SK-N-SH (cell line): ENCODE data around the gene ATP2B2. TPM values are rescaled to one million over a fixed set of nuclear protein-coding genes. Genes with fewer than 3 reads are reported as not detected.
A peak's percentile ranks its signal among the peaks of the same experiment; 100 is the strongest.

Experiments used
- CTCF ChIA-PET: fragments of 300-600, 350-600 bp; formaldehyde crosslinking; extraction: SDS; loops from one replicate; lab custom pipeline; 2021; lab: Yijun Ruan, JAX
- POLR2A ChIA-PET: fragments of 350-600 bp; sonication (Branson Sonifier 250); formaldehyde crosslinking; extraction: SDS; loops from one replicate; lab custom pipeline; 2020; ENCODE audit warnings: antibody characterized with exemption, inconsistent platforms; lab: Yijun Ruan, JAX
- DNase-seq: peaks from one replicate; pipeline ENCODE4 v3.0.0; 2012
- H2AFZ ChIP-seq: fragments of 200-600 bp; sonication (generic); 2 replicates; pipeline ENCODE4 v1.8.1; 2016; ENCODE audit warnings: antibody characterized with exemption, mild to moderate bottlenecking, low read depth
- H3F3A ChIP-seq: fragments of 200-600 bp; sonication (generic); replicated peaks from 2 replicates; pipeline ENCODE3; 2016; ENCODE audit warnings: antibody characterized with exemption, mild to moderate bottlenecking; ENCODE audit not compliant: insufficient read depth
- H3K27ac ChIP-seq, 2 experiments: fragments of 200-500 bp in 1 of 2; fragments of 200-600 bp in 1 of 2; sonication (Bioruptor generic) in 1 of 2; sonication (generic), shearing (Covaris generic) in 1 of 2; 2 replicates each; pipeline versions ENCODE4 v1.5.1 to v1.6.1; 2014 to 2016; ENCODE audit warnings: low read depth in 2 of 2, inconsistent platforms in 1 of 2, low read length in 1 of 2, mild to moderate bottlenecking in 1 of 2, mixed read lengths in 1 of 2
- H3K27me3 ChIP-seq: fragments of 200-600 bp; sonication (generic), shearing (Covaris generic); 2 replicates; pipeline ENCODE4 v1.6.1; 2016; ENCODE audit warnings: mixed run types; ENCODE audit not compliant: insufficient read depth
- H3K36me3 ChIP-seq, 2 experiments: fragments of 200-500 bp in 1 of 2; fragments of 200-600 bp in 1 of 2; sonication (Bioruptor generic) in 1 of 2; sonication (generic) in 1 of 2; replicated peaks in 1 of 2; 2 replicates each; pipeline versions ENCODE3 to v1.5.1; 2014 to 2016; ENCODE audit warnings: low read length in 1 of 2, mild to moderate bottlenecking in 1 of 2; ENCODE audit not compliant: insufficient read depth in 2 of 2, control insufficient read depth in 1 of 2
- H3K4me1 ChIP-seq, 2 experiments: fragments of 200-500 bp in 1 of 2; fragments of 200-600 bp in 1 of 2; sonication (Bioruptor generic) in 1 of 2; sonication (generic), shearing (Covaris generic) in 1 of 2; 2 replicates each; pipeline versions ENCODE4 v1.5.1 to v1.6.1; 2014 to 2016; ENCODE audit warnings: low read depth in 1 of 2, low read length in 1 of 2, mixed run types in 1 of 2; ENCODE audit not compliant: insufficient read depth in 2 of 2, control insufficient read depth in 1 of 2
- H3K4me2 ChIP-seq: fragments of 200-600 bp; sonication (generic), shearing (Covaris generic); 2 replicates; pipeline ENCODE4 v1.6.1; 2017; ENCODE audit warnings: mixed run types
- H3K4me3 ChIP-seq, 2 experiments: fragments of 200-500 bp in 1 of 2; fragments of 200-600 bp in 1 of 2; sonication (Bioruptor generic) in 1 of 2; sonication (generic), shearing (Covaris generic) in 1 of 2; 2 replicates each; pipeline versions ENCODE4 v1.5.1 to v1.8.1; 2014 to 2016; ENCODE audit warnings: low read depth in 2 of 2, inconsistent platforms in 1 of 2, low read length in 1 of 2, mild to moderate bottlenecking in 1 of 2, mixed read lengths in 1 of 2, moderate library complexity in 1 of 2
- H3K79me2 ChIP-seq: fragments of 200-600 bp; sonication (generic); 2 replicates; pipeline ENCODE4 v1.8.1; 2017; ENCODE audit warnings: mild to moderate bottlenecking; ENCODE audit not compliant: insufficient read depth
- H3K9ac ChIP-seq: fragments of 200-600 bp; sonication (generic); 2 replicates; pipeline ENCODE4 v1.6.1; 2017; ENCODE audit warnings: mixed run types
- H3K9me2 ChIP-seq: fragments of 200-600 bp; sonication (generic); 2 replicates; pipeline ENCODE4 v1.6.1; 2017; ENCODE audit warnings: mixed run types
- H3K9me3 ChIP-seq: fragments of 200-600 bp; sonication (generic); 2 replicates; pipeline ENCODE4 v1.6.1; 2017; ENCODE audit warnings: mixed run types, mild to moderate bottlenecking, moderate library complexity
- H4K20me1 ChIP-seq: fragments of 200-600 bp; sonication (generic); 2 replicates; pipeline ENCODE4 v1.6.1; 2017; ENCODE audit warnings: mild to moderate bottlenecking, mixed run types; ENCODE audit not compliant: insufficient read depth
- JUND ChIP-seq: IDR thresholded peaks from 2 replicates; pipeline ENCODE4 v1.4.0; 2012
- NRF1 ChIP-seq: IDR thresholded peaks from 2 replicates; pipeline ENCODE4 v1.6.1; 2012; ENCODE audit warnings: low read depth, mild to moderate bottlenecking, low read length
- RAD21 ChIP-seq: IDR thresholded peaks from 2 replicates; pipeline ENCODE4 v1.6.1; 2012; ENCODE audit warnings: mild to moderate bottlenecking, low read length
- RCOR1 ChIP-seq: fragments of 150-350 bp; IDR thresholded peaks from 2 replicates; pipeline ENCODE4 v1.6.1; 2017; ENCODE audit warnings: antibody characterized with exemption, low read length
- WGBS: methylation state at CpG from one replicate; pipeline ENCODE4 v1.1.6; 2017; ENCODE audit warnings: low lambda C conversion rate; 5-methylcytosine and 5-hydroxymethylcytosine counted together
- polyA plus RNA-seq, 3 experiments: library from polyadenylated mRNA; depleted of rRNA; stranded (reverse); fragments of >200 nt; gene quantifications; 2 replicates each; pipeline ENCODE4 v1.2.3, GENCODE V29; 2012
- TF ChIP-seq, protein P1 (sequence below): fragments of 200-600 bp; sonication (generic); IDR thresholded peaks from 2 replicates; pipeline ENCODE4 v1.6.1; 2017; ENCODE audit warnings: antibody characterized with exemption, mild to moderate bottlenecking, moderate library complexity

Gene ATP2B2
- polyA plus RNA-seq, 1 of the 3 experiments (the other 2 are of a cell fraction) = 0.15 TPM

DNA sequence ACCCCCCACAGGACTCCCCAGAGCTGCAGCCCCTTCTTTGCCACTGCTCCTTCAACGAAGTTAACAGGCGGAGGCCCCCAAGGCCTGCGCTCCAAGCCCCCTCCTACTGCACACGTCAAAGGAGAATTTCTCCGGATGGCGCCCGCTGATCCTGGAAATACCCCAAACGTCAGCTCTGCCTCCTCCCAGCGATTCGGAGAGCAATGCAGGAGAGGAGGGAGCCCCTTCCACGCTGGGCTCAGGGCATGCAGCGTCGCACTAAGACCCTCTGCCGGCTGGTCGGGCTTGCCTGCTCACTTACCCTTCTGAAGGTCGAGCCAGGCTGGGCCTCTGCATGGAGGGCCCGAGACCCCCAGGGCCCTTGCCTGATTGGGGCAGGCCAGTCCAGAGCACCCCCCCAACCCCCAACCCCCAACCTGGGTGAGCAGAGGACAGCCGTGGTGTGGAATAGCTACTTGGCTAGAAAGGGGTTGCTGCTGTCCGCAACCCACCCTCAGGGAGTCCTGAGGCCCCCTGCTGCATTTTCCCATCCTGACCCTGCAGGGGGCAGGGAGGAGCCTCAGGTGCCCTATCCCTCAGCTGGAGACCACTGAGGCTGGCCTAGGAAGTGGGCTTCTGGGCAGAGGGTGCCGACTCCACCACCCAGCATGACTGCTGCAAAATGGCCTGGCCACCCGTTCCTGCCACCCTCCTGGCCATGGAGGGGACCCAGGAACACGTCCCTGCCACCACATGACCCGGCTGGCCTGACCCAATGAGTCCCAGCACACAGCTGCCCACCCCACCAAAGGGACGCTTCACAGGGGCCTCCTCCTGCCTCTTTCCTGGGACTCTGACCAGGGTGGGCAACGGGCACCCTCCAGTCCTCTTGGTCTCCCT is 976 bp downstream of the ATP2B2 start:
- CTCF ChIA-PET = interaction anchor here (1.0 to 3.4 kb wide), 7 partner anchors 9 to 234 kb away, joined by 3 to 16 read pairs (median 5); no protein-coding TSS in a partner anchor
- 65% methylated on average over 14 of the region's 25 CpGs for WGBS
- H3K27ac ChIP-seq = peak overlapping the region in 1 of 2 experiments; percentile 20; a peak in 1 of 4 replicates
- H3K4me1 ChIP-seq = peaks cover 0 to 14% of the 10 kb centered on the region in 2 experiments; a peak in 1 of 4 replicates
- no peaks in the 10 kb centered on the region for H3K9me3 ChIP-seq
- peak; percentile 77 for DNase-seq
- H3F3A ChIP-seq = no peaks in the 10 kb centered on the region
- no peaks in the 10 kb centered on the region for H3K36me3 ChIP-seq
- TF ChIP-seq RAD21 = peak; percentile 31
- TF ChIP-seq, protein P1, sequence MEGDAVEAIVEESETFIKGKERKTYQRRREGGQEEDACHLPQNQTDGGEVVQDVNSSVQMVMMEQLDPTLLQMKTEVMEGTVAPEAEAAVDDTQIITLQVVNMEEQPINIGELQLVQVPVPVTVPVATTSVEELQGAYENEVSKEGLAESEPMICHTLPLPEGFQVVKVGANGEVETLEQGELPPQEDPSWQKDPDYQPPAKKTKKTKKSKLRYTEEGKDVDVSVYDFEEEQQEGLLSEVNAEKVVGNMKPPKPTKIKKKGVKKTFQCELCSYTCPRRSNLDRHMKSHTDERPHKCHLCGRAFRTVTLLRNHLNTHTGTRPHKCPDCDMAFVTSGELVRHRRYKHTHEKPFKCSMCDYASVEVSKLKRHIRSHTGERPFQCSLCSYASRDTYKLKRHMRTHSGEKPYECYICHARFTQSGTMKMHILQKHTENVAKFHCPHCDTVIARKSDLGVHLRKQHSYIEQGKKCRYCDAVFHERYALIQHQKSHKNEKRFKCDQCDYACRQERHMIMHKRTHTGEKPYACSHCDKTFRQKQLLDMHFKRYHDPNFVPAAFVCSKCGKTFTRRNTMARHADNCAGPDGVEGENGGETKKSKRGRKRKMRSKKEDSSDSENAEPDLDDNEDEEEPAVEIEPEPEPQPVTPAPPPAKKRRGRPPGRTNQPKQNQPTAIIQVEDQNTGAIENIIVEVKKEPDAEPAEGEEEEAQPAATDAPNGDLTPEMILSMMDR = no peak
- no peaks in the 10 kb centered on the region for H3K9me2 ChIP-seq
- H4K20me1 ChIP-seq = no peaks in the 10 kb centered on the region
- no peaks in the 10 kb centered on the region for H3K79me2 ChIP-seq
- POLR2A ChIA-PET = no interaction called here
- H3K4me3 ChIP-seq = peak overlapping the region in 1 of 2 experiments; percentile 41; a peak in 2 of 4 replicates
- H3K4me2 ChIP-seq = peak overlapping the region; percentile 71; the same call in 1 of the 2 replicates
- no peak overlapping the region for H3K9ac ChIP-seq
- H2AFZ ChIP-seq = no peak overlapping the region
- H3K27me3 ChIP-seq = 0 out of 2 replicates have a peak, but pooled peaks cover 8% of the 10 kb centered on the region

- DNase-seq = no peak
- Histone ChIP-seq H3F3A (no peaks in the 10 kb centered on the region), H3K79me2 (no peaks in the 10 kb centered on the region), H3K4me3 (no peak overlapping the region), H4K20me1 (no peaks in the 10 kb centered on the region), H3K36me3 (no peaks in the 10 kb centered on the region), H3K27ac (no peak overlapping the region), H3K9me2 (no peaks in the 10 kb centered on the region), H2AFZ (no peak overlapping the region), H3K27me3 (0 out of 2 replicates have a peak, but pooled peaks cover 5% of the 10 kb centered on the region), H3K9me3 (no peaks in the 10 kb centered on the region), H3K4me2 (no peak overlapping the region), H3K9ac (no peak overlapping the region), H3K4me1 (peaks cover 0 to 14% of the 10 kb centered on the region in 2 experiments; a peak in 1 of 4 replicates)
- CTCF ChIA-PET = interaction anchor here (1.6 to 3.4 kb wide), 4 partner anchors 26 to 235 kb away, joined by 3 to 9 read pairs (median 6); no protein-coding TSS in a partner anchor
- POLR2A ChIA-PET = no interaction called here
- WGBS = 77% methylated on average over 12 of the region's 15 CpGs
- TF ChIP-seq RAD21 (no peak), JUND (no peak), NRF1 (no peak), RCOR1 (no peak)
Measured at GRCh38 chr3:10503217-10503796, 2.1 kb downstream of the ATP2B2 start.
